HL-60/S4 (cell line): ENCODE results near the gene UBE2Z.
"Not testable (repeated sequence)": the region's sequence is repeated elsewhere in the genome, so short reads cannot be mapped to it uniquely, and the experiment has no call there.

Experiments used
- in situ Hi-C: fragments of 300-500 bp; cut with MboI; formaldehyde crosslinking; loops from 2 replicates; pipeline ENCODE4 v1.14.3; 2022; ENCODE audit warnings: low sequenced_read_pairs

The UBE2Z gene

DNA sequence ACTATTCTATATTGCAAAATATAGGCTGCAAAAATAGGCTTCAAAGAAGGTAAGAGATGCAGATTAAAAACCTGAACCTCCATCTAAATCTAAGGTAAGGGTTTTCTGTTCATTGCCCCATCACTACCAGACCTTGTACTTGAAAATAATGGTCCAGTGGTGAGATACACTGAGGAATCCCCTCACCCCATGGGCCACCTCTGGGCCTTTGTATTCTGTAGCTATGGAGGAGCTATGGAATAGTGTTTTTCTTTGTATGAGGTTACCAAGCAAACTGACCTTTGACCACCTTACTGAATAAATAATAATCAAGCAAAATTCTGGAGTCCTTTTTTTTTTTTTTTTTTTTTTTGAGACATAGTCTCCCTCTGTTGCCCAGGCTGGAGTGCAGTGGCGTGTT is 4.8 kb upstream of the UBE2Z start:
- in situ Hi-C loops, result no loop called here

GRCh38 chr17:48904428-48904827 is 3.8 kb upstream of the UBE2Z start:
- in situ Hi-C loops, result no loop called here

GRCh38 chr17:48905987-48906515 is 2.2 kb upstream of the UBE2Z start:
- in situ Hi-C loops, result no loop called here

- in situ Hi-C loops, result no loop called here
Observed at GRCh38 chr17:48907713-48908046, 527 bp upstream of the UBE2Z start.

DNA sequence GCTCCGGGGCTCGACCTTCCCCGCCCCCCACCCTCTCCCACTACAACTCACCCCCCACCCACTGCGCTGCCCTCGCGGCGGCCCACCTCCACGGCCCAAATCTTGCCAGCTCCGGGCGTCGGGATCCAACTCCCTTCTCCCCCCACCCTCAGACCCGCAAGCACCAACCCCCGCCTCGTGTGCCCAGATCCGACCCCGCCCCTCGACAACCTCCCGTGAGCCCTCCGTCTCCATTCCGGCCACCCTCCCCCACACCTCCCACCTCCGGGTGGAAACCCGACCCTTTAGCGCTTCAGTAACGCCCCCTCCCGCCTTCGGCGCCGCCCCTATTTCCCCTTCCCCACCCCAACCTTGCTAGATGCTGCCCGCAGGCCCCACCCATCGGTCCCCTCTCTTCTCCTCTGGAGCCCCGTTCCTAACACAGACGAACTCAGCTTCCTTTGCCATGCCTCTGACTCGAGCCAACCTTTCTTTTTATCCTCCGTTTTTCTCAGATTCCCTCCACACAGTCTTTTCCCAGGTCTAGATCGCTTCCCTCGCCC is 717 bp downstream of the UBE2Z start:
- in situ Hi-C loops, result no loop called here

GRCh38 chr17:48909783-48910182 is 1.6 kb downstream of the UBE2Z start:
- in situ Hi-C loops, result no loop called here

- in situ Hi-C loops, result no loop called here
Observed at GRCh38 chr17:48910370-48910769, 2.2 kb downstream of the UBE2Z start.

GRCh38 chr17:48912476-48912875 is 4.3 kb downstream of the UBE2Z start:
- in situ Hi-C loops, result no loop called here

DNA sequence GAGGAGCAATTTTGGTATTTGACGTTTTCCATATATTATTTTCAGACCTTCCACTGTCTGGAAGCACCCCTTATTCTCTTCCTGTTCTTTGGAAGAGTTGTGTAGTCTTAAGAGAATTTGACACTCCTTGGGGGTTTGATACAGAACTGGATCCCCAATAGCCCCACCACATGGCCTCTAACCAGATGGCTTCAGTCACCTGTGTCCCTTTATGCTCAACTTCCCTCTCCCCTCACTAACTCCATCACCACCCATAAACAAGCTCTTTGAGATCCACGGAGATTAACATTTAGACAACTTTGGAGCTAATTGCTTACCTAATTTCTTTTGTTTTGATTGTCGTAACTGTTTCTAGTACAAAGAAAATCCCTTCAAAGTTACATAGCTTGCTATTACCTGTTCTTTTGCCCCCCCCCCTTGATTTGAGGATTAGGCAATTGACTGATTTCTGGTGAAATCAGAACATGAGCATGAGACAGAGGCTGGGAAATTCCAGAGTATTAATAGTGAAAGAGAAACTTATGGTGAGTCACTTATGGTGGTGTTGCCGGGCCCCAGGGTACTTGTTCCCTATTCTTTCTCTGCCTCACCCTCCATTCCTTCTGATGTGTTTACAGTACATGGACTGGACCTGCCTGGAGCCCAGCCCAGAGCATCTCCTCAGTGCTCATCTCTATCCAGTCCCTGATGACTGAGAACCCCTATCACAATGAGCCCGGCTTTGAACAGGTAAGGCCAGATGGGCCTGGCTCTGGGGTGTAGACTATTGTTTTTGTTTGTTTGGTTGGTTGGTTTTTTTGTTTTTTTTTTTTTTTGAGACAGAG is 7.5 kb downstream of the UBE2Z start:
- in situ Hi-C loops, result no loop called here

- in situ Hi-C loops, result no loop called here
Observed at GRCh38 chr17:48925251-48925990, 17.2 kb downstream of the UBE2Z start.

DNA sequence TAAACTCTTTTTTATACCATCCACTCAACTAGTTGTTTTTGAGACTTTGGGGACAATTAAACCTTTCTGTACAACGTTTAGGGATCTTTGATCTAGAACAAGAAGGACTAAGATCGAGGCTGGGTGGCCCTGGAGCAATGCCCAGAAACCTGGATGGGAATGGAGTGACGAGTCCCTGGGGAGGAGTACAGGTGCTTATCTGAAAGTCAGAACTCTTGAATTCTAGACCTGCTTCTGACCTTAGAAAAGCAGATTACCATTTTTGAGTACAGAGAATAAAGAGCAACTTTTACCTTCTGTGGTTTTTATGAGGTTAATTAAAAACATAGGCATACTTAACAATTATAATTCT is 17.8 kb downstream of the UBE2Z start:
- in situ Hi-C loops, result no loop called here

- in situ Hi-C loops, result no loop called here
Observed at GRCh38 chr17:48927978-48928745, 20.0 kb downstream of the UBE2Z start.

DNA sequence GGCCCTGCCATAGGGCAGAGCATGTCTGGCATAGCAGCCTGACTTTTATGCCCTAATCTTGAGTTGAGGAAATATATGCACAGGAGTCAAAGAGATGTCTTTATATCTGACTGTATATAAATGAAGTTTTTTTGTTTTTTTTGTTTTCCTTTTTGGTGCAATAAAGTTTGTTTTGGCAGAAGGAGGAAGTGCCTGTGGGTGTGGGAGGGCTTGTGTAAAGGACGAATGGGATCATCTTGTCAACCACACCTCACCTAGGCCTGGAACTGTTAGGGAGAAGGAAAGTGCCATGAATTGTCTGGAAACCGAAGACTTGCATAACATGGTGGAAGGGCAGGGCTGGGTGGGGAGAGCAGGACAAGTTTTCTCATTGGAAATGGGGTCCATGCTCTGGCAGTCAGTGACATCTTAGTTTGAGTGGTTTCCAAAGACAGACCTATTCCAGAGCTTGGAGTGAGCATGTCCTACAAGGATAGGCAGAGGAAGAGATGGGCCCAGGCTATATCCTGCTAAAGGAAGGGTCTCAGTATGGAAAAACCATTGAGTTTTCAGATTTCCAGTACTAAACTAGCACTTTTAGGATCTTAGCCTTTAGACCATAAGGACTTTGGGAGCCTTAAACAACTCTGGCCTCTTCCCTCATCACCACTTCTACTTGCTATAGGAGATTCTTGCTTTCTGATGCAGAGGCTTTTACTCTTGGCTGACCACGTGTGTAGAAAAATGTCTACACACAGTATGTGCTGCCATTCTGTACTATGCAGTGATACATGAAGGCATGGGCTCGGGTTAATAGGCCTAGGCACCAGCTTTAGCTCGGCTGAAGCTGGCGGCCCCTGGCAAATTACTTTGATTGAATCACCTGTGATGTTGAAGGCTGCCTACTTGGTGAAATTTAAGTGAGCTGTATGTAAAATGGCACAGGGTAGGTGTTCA is 20.9 kb downstream of the UBE2Z start:
- in situ Hi-C loops, result no loop called here

GRCh38 chr17:48929812-48930165 is 21.6 kb downstream of the UBE2Z start:
- in situ Hi-C loops, result no loop called here

GRCh38 chr17:48930435-48930873 is 22.2 kb downstream of the UBE2Z start:
- in situ Hi-C loops, result no loop called here

GRCh38 chr17:48933035-48933434 is 24.8 kb downstream of the UBE2Z start:
- in situ Hi-C loops, result no loop called here

- in situ Hi-C loops, result no loop called here
Observed at GRCh38 chr17:48944515-48945260, 36.5 kb downstream of the UBE2Z start, which contains the start of gene SNF8. TSS of gene SNF8 (minus strand) at chr17:48944842. CDS start at chr17:48944734, 108 bp downstream.

DNA sequence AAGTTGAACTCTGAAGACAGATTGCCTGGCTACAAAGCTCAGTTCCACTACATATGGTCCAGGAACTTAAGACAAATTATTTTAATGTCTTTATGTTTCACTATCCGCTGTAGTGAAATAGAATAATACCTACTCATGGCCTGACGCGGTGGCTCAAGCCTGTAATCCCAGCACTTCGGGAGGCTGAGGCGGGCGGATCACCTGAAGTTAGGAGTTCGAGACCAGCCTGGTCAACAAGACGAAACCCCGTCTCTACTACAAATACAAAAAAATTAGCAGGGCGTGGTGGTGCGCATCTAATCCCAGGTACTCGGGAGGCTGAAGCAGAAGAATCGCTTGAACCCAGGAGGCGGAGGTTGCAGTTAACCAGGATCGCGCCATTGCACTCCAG is 37.0 kb downstream of the UBE2Z start:
- in situ Hi-C loops, result not testable (repeated sequence)

DNA sequence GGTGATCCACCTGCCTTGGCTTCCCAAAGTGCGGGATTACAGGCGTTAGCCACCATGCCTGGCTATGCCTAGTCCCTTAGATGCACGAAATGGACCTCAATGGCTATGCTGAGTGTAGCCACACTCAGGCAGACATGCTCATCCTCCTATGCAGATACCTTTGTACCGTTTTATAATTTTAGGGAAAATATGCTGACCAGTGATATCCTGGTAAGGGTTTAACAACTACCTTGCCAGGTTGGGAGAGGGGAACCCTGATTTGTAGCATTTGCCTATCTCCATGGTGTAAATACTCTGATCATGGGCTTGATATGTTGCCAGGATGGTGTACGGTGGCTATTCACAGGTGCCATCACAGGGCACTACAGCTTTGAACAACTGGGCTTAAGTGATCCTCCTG is 43.4 kb downstream of the UBE2Z start:
- in situ Hi-C loops, result loop anchor here (10.0 kb wide), 1 partner anchor 83 kb away; no protein-coding TSS in a partner anchor
